ENCODE results near the gene MYF6.

MYF6 gene

DNA sequence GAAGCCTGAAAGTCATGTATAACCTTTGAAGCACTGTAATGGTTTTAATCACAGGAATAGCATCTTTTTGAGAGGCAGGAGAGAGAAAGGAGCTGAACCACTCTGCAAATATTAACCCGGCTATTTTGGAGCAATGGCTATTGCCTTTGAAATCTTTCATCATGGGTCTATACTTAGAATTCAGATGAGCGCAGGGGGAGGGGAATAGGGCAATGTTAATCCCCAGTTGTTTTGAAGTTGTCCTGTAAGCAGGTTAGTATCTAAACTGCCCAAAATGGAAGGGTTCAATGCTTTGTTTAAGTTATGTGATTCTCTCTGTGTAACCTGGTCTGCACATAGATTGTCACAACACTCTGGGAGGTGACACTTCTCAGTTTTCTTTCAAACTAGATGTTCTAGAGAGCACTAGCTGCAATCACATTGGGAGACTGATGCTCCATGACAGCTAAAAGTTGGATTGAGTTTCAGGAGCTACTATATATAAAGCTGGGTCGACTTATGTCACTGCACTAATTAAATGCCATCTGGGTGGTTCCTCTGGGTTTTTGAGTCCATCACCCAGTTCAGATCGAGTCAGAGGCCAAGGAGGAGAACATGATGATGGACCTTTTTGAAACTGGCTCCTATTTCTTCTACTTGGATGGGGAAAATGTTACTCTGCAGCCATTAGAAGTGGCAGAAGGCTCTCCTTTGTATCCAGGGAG lies at the start of gene MYF6:
Gene MYF6 (plus strand): TSS at position 509 of the 704 bp plus-strand sequence. CDS start 86 bp downstream, at position 595.
- DNase-seq, result no peak

DNA sequence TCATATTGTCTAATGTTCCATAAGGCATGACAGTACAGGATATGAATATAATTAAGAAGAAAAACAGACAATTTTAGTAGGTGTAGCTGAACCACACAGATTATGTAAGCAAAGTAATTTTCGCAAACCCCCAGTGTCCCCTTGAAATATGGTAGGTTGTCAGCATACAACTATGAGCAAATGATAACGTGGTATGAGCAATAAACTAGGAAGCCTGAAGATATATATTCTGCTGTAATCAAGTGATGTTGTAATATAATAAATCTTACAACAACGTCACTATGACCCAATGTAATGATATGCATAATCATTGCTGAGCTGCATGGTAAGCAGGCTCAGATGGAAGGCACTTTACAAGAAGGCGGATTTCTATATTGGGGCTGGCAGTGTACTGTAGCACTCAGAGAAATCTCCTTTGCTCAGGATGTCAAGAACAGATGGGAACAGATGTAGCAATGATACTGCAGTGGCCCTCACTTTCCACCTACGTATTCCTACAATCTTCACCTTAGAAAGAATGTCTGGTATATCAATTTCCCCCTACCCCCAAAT lies 47.8 kb upstream of the MYF6 start:
- no peak for DNase-seq

DNA sequence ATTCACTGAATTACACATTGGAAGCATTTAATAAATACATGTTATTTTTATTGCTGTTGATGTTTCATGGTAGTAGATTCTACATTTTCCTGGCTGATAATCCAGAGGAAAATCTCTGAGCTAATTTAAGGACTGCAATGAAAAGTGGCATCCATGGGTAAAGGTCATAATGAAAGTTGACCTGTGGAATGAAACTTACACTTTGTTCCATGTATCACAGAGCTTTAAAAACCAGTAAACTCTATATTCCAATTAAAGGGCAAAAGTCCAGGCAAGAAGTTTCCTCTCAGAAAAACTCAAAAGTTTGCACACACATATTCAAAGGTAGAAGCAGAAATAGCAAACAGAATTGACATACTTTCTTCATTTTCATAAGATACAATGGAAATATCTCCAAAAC lies 44.8 kb upstream of the MYF6 start:
- DNase-seq, result no peak

DNA sequence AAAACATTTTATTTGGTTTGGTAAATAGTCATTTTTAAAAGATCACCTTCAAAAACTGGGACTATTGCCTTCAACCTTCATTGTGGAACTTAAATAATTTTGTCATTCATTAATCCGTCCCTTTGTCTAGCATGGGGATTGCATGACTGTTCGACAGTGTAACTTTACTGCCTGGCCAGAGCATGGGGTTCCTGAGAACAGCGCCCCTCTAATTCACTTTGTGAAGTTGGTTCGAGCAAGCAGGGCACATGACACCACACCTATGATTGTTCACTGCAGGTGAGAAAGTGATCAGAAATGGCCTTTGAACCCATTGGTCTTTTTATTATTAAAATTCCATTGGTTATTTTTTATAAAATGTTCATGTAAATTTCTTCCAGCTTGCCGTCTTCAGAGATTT lies 37.2 kb upstream of the MYF6 start:
- no peak for DNase-seq

DNA sequence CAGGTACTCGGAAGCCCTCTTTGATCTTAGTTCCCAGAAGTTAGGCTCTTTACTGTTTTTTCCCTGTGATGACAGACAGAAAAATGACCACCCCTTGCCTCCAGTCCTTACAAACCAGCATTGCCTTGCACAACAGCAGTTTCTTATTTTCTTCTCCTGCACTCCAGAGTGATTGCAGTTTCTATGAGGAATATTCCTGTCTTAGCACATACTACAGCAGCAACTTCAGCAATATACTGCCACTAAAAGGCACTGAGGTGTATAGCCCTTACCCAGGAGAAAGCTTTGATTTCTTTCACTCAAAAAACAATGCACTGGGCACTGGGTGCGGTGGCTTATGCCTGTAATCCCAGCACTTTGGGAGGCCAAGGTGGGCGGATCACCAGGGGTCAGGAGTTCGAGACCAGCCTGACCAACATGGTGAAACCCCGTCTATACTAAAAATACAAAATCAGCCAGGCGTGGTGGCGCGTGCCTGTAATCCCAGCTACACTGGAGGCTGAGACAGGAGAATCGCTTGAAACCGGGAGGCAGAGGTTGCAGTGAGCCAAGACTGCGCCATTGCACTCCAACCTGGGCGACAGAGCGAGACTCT lies 31.3 kb upstream of the MYF6 start:
- peak; percentile 4 for DNase-seq

DNA sequence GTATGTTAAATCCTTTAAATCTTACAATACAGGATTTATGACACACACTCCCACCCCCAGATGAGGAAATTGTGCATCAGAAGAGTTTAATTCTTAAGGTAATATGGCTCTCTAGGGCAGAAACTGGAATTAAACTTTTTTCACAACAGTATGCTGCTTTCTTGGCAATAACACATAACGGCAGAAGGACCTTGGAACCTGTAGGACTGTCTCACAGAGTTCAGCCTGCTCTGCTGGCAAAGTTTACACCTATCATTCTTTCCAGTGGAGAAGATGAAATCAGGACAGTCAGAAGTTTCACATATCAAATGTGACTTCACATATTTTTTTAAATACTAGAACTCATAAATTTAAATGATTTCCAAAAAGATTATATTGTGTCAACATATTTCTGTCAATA lies 30.6 kb upstream of the MYF6 start:
- no peak for DNase-seq

DNA sequence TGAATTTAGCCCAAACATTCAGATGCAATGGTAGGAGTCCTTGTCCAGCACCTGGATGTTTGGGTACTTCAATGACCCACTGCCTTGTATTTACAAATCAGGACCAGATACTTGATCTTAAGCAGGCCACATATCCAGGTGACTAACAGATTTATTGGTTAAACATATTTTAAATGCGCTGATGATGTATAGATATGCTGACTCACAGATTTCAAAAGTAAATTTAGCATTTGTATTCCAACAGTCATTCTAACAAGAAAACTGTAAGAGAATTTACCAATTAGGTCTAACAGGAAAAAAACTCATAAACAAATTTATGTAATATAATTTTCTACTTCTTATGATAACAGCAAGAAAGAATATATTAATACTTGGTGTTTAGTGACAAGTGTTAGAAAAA lies 29.4 kb upstream of the MYF6 start:
- no peak for DNase-seq

DNA sequence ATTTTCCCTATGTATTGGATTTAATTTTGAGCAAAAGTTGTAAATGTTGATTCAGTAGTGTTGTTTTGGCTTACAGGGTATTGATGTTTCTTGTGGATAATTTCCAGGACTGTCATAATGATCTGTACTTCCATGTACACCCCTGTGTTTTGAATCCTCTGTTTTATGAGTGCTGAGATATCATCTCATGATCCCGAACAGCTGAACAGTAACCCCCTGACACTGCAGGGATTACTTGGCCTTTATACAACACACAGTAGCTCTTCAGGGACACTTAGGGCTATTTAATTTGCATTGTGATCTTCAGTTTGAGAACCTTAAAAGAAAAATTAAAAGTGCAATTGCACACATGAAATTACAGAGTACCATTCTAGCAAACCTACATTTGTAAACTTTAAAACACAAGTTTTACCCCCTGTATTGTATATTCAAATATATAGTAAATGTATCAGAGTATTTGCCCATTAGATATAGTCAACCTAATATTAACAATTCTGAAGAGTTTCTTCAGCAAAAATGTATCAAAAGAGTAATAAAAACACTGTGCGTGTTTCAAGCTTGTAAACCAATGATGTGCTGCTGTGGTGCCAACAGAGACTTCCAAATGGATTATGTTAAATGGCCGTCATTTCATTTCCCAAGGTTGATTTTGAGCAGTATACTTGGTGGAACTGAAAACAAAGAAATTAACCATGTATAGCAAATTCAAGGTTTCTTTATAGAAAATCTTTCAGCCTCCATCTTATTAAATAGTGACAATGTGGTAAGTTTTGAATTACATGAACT lies 27.9 kb upstream of the MYF6 start:
- DNase-seq, result no peak

DNA sequence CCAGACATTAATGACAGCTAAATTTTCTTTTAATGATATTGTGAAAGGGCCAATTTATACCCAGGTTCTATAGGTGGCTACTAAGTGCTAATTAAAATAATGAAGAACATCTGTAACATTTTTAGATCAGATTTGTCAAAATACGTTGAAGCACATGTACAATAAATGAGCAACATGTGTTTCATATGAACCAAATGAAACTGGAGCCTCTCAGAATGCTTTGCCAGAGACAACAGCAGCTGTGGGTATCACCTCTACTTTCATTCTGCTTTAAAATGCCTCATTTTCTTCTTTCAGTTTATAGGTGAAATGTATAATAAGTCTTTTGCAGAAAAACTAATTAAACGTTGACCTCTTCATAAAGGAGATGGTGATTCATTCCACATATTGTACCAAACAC lies 26.1 kb upstream of the MYF6 start:
- no peak for DNase-seq

DNA sequence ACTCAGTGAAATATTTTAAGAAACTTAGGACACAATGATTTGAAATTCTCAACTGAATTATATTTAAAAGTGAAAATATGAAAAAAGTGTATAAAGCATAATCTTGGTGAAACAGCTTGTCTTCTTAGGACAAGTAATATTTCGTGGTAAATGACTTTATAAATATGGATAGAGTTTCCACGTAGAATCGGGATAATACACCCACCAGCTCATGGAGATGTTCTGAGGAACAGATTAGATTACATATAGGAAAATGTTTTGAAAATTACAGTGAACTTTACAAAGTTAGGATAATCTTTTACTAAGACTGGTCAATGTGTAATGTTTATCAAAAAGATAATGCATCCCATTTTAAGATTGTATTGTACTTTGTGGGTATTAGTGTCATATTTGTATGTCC lies 25.6 kb upstream of the MYF6 start:
- DNase-seq, result no peak

DNA sequence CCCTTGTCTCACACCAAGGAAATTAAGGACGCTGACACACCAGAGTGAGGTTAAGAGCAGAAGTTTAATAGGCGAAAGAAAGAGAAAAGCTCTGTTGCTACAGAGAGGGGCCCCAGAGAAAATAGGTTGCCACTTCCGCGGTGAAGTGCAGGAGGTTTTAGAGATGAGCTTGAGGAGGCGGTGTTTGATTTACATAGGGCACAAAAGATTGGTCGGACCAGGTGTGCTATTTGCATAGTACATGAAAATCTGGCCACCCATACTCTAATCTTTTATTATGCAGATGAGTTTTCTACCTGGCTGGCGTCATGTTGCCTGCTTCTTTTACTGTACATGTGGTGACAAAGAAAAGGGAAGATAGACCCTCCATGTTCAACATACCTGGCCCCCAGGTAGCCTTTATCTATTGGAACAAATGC lies 23.3 kb upstream of the MYF6 start:
- no peak for DNase-seq

DNA sequence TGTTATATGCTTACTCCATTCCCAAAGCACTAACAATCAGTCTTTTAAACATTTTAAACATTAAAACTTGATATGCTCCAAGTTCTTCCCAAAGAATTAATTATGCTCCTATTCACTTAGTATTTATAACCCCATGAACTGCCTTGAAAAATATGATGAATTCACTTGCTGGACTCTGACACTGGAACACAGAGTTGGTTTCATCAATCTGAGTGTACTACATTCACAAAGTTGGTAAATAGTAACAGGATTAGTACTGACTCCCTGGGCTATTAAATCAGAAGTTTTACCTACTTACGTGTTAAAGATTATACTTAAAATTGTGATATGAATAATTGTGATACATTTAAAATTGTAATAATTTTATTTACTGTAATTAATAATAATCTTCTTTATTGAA lies 17.3 kb upstream of the MYF6 start:
- DNase-seq, result no peak

DNA sequence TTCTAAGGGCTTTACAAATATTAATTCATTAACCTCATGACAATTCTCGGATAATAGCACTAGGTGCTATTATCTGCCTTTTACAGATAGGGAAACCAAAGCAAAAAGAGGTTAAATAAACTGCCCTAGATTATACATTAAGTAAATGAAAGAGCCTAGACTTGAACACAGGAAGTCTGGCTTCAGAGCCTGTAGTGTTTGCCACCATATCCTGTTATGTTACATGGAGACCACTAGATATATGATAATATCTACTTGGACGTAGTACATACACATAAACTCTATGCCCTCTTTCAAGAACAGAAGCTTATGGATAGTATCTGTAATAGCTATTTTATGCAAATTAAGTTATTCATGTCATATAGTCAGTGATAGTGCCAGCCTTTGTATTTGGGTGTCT lies 16.9 kb upstream of the MYF6 start:
- no peak for DNase-seq

DNA sequence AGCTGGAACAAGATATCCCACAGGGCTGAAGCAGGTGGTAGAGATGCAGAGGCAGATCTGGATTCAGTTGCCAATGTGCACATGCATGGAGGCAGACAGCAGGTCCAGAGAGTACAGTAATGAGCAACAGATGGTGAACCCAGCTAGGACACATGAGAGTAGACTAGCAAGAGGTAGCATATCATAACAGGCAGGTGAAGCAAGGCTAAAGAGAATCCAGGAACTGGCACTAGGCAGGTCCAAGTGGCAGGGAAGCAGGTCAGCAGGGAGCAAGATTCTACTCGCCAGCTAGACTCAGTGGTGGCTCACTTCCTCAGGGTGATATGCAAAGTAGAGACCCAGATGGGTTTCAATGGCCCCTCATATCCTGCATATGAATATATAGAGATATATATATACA lies 15.3 kb upstream of the MYF6 start:
- DNase-seq, result no peak

DNA sequence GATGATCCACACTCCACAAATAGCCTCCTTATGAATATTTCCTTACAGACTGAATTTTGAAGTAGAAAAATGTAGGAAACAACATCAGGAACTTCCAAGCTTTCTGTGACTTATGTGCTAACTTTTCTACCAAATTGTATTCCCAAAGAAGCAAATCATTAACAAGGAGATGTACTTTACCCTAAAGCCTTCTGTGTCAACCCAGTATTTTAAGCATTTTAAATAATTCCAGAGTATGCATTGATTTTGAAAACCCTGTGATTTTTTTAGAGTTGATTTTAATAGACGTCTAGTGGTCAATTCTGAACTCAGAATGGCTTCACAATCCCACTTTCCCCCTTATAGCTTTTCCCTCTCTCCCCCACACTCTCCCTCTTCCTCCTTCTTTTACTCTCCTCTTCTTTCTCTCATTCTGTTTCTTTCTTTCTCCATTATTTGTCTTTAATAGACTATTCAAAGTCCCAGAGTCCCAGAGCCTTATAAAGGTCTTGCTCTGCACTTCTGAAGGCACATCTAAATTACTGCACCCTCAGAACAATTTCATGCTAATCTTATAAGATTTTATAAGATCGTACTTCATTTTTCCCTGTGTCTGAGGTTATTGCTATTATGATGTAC lies 10.1 kb upstream of the MYF6 start:
- DNase-seq, result no peak

DNA sequence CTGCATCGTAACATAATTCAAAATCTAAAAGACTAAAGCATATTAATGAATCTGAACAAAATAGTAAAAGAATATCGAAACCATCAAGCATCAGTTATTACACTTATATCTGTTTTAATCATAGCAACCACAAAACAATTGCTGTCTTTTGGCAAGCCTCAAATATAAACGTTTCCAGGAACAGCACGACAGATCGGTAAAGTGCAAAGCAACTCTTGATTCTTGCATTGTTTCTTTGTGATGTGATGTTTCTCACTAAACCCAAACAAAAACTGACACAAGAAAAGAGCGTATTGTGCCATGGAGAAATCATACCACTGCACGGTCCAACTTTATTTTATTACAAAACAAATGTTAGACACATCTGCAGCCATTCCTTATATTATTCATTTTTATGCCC lies 9.2 kb upstream of the MYF6 start:
- DNase-seq, result no peak

DNA sequence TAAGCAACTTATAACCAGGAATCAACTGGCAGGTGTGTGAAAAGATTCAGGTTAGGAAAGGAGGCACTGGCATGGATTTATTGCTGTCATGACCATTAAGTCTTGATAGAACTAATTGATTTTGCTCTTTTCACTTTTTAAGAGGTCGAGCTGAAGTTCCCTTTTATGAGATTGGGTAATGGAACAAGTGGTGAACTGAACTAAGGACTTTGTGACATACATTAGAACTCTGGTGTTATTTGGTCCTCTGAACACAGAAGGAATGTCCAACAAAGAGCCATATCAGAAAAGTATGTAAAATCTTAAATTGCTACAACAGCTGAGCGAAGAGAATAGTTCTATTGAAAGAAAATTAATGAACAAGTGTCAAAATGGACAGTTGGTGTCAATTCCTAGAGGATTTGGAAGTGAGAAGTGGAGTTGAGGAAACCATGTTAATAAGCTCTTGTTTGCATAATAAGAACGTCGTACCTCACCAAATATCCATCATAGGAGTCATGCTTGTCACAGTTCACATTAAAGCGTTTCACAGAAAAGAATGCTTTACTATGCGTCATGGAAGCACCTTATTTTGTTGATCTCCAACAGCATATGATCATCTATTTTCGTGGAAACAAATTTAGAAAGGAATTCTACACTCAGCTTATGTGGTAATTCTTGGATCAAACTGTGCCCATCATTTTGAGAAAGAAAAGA lies 8.4 kb upstream of the MYF6 start:
- DNase-seq, result no peak

DNA sequence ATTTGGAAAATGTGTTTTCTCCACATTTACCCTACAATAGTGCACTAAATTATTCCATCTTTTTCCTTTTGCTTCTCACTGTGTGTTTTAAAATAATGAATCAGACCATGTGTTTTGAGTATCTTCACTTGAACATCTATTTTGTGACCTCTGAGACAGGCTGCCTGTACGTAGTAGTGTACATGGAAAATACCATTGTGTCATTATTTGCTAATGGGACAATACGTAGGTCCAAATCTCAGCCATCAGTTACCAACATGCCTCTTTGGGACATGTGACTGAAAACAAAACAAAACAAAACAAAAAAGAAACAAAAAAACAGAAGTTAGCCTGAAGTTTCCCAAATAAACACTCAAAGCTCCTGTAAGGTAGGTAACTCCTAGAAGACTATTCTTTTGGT lies 7.1 kb upstream of the MYF6 start:
- no peak for DNase-seq

DNA sequence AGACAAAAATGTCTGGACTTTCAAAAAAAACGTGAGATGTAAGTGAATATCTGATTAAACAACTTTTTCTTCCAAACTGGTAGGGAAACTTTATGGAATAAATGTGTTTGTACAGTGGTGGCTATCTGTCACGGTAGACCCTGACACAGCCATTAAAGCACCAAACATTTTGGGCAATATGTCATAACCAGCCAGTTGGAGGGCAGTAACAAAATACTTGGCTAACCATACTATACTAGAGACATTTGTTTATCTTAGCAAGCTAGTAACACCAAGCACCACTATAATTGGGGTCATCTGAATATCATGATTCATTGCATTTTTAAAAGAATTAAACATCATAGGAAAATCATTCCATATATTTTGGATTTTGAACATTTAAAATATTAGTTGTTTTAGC lies 6.0 kb upstream of the MYF6 start:
- DNase-seq, result peak; percentile 43

DNA sequence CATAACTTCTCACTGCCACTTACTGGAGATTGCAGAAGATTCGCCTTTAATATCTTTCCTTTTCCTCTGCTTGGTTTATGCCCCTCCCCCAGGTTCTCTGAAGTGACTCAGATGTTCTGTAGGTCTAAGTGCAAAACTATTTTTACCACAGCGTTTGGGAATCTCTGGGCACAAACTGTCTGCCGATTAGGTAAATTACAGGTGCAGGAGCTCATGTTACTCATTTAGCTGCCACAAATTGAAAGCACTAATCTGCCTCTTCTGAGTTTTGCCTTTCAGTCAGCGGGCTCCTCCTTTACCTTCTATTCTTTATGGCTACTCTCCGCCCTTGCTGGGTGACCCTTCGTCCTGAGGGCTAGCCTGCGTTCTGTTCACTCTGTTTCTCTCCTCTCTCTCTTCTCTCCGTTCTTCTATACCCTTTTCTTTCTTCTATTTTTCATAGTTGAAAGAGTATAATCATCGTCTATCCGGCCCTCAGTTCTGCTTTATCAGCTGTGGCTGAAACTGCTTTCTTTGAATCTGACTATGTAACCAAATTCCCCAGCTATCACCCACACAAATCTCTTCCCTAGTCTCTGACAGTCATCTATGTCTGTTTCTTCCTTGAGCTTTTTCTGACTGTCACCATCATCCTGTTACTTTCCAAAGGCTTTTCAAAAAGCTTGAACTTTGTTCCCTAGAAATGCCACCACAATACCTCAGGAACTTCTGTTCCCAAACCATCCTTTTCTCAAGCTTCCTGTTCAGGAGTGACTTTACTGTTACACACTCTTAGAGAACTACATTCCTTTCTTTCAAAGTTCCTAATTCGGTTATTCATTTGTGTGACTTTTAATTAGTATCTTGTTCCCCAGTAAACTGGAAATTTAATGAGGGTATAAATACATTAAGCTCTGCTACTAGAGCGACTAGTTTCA lies 4.3 kb upstream of the MYF6 start:
- DNase-seq, result peak; percentile 72

DNA sequence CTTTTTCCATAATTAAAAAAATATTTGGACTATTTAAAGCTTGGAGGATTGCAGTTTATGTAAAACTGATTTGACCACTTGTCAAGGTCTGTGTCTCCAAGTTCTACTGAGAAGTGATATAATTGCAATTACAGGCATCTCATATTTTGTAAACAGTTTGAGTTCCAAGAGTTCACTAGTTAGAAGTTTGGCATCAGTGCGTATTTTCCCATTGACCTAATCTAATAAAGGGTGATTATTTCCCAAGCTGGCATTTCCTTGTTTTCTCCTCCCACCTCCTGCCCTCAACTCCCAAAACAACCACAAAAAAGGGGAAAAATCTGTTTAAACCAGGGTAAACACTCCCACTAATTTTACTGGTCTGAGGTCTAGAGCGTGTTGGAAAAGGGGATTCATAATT lies 3.0 kb upstream of the MYF6 start:
- no peak for DNase-seq

DNA sequence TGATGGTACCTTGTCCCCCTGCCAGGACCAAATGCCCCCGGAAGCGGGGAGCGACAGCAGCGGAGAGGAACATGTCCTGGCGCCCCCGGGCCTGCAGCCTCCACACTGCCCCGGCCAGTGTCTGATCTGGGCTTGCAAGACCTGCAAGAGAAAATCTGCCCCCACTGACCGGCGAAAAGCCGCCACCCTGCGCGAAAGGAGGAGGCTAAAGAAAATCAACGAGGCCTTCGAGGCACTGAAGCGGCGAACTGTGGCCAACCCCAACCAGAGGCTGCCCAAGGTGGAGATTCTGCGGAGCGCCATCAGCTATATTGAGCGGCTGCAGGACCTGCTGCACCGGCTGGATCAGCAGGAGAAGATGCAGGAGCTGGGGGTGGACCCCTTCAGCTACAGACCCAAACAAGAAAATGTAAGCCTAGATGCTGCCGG lies 410 bp downstream of the MYF6 start:
- DNase-seq, result no peak
